Measurements from ENCODE around the gene CACNA2D3.
A peak's percentile ranks its signal among the peaks of the same experiment; 100 is the strongest.

Gene CACNA2D3

GRCh38 chr3:54213907-54214306 is 91.6 kb downstream of the CACNA2D3 start:
- DNase-seq, result no peak

GRCh38 chr3:54214845-54215244 is 92.5 kb downstream of the CACNA2D3 start:
- no peak for DNase-seq

- DNase-seq, result no peak
Observed at GRCh38 chr3:54215521-54215920, 93.2 kb downstream of the CACNA2D3 start.

- no peak for DNase-seq
Observed at GRCh38 chr3:54217828-54218227, 95.5 kb downstream of the CACNA2D3 start.

DNA sequence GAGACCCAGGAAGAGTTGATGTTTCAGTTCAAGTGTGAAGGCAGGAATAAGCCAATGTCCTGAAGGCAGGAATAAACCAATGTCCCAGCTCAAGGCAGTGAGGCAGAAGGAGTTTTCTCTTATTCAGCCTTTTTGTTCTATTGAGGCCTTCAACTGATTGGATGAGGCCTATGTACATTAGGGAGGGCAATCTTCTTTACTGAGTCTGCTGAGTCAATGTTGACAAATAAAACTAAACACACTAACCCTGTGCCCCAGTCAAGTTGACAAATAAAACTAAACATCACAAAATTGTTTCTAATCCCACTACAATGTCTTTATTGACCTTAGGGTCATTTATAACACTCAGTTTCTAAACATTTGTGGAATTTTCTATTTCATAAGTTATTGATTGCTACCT is 100.0 kb downstream of the CACNA2D3 start:
- DNase-seq, result no peak

GRCh38 chr3:54223063-54223462 is 100.7 kb downstream of the CACNA2D3 start:
- no peak for DNase-seq

GRCh38 chr3:54225841-54226528 is 103.6 kb downstream of the CACNA2D3 start:
- no peak for DNase-seq

- DNase-seq, result no peak
Observed at GRCh38 chr3:54228806-54229205, 106.5 kb downstream of the CACNA2D3 start.

- DNase-seq, result no peak
Observed at GRCh38 chr3:54232618-54233017, 110.3 kb downstream of the CACNA2D3 start.

DNA sequence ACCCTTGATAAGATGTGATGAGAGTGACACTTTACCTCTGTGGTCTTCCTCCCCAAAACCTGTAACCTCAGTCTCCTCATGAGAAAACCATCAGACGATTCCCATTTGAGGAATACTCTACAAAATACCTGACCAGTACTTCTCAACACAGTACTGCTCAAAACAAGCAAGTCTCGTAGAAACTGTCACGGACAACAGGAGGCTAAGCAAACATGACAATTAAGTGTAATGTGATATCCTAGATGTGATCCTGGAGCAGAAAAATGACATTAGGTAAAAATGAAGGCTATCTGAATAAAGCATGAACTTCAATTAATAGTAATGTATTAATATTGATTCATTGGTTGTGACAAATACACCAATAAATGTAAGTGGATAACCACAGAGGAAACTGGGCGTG is 113.6 kb downstream of the CACNA2D3 start:
- no peak for DNase-seq

GRCh38 chr3:54237109-54237508 is 114.8 kb downstream of the CACNA2D3 start:
- no peak for DNase-seq

DNA sequence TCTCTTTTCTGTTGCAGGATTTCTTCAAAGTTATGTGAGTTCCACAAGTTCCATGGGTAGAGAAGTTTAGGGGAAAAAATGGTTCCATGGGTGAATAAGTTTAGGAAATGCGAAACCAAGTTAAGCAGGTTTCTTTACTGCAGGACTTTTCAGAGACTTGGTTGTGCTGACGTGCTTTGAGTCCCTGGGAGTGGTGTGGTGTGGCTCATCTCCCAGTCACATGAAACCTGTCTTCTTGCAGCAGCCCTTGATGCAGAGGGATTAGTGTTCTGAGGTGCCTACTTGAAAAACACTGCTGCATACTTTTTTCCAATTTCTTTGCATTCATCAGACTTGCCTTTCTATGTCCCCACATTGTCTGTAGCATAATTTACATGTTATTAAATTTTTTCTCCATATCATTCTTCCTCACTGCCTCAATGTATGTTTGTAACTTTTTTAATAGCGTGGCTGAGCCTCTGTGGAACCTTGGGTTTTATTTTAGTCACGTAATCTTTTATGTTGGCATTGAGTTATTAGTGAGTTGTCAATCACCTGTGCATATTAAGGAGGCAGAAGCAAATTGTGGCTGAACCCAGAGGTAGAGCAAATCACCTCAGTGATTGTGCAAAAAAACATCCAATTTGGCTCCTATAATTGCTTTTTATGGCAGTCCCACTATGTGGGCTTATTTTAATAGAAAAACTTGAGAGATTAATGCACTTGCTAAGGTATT is 115.6 kb downstream of the CACNA2D3 start:
- no peak for DNase-seq

DNA sequence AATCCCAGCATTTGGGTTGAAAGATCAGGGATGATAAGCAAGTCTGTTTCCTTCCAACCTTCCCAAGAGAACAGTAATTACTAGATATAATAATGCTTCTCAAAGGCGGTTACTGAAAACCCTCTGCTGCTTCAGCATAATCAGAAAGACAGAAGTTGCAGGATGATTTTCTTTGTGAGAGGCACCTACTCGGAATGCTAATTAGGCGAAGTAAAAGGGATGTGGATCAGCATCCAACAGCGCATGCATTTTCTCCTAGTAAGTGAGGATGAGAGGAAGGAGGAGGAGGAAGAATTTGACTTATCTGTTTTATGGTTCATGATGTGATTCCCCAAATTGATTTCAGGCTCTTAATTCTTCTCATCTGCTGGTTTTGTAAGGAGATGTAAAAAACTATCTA is 118.0 kb downstream of the CACNA2D3 start:
- DNase-seq, result no peak

- DNase-seq, result peak in 13 of 58 donors; percentile 1 to 22 (median 9)
Observed at GRCh38 chr3:54243056-54243931, 120.9 kb downstream of the CACNA2D3 start.

DNA sequence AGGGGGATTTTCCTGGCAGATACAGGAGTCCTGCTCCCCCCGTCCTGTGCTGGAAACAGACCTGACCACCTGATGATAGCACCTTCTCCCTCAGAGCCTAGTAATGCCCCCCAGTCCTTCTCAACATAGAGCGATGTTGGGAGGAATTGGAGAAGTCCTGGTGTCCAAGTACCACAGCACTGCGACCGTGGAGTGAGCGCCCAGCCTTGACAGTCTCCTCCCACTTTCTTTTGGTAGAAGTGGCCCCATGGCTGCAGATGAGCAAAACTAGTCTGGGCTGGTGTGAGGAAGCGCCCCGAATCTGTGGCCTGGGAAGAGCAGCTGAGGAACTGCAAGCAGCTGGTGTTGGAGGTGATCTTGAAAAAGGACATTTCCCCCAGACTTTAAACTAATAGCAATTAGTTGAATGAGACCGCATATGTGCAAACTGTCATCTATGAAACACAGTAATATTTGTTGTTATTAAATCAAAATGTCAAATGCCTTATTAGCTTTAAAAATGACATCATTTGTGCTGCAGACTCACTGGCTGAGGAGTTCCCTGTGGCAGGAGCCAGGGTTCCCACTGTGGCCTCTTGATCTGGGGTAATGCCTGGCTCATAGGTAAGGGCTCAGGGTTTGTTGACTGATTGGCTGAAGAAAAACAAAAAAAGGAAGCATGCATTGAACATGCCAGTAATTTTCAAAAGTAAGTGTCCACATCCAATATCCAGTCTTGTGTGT is 121.8 kb downstream of the CACNA2D3 start:
- no peak for DNase-seq

GRCh38 chr3:54251705-54252104 is 129.4 kb downstream of the CACNA2D3 start:
- DNase-seq, result no peak

DNA sequence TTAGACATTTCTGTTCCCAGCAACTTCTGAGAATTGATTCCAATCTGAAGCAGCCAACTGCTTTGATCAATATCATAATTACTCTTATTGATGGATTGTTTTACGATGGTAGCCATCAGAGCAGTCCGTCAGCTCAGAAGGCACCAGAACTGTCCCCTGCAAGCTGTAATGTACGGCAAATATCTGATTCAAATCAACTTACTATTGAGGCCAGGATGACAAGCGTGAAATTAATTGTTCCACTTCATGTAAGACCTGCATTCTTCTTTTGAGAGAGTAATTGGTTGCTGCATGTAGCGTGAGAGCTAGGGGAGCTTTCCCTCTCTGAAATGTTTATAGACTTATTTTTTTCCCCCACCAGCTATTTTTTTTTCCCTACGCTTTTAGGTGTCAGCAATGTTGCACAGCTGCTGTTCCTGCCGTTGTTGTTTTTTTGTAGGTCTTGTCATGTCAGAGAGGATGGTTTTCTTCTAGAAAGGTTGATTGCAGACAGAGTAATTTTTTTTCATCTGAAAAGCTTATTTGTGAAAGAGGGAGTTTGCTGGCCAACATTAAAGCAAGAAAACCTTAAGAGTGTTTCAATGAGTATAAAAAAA is 134.9 kb downstream of the CACNA2D3 start:
- DNase-seq, result no peak

- no peak for DNase-seq
Observed at GRCh38 chr3:54259636-54260035, 137.3 kb downstream of the CACNA2D3 start.

GRCh38 chr3:54261141-54261540 is 138.8 kb downstream of the CACNA2D3 start:
- no peak for DNase-seq

- no peak for DNase-seq
Observed at GRCh38 chr3:54262541-54262940, 140.2 kb downstream of the CACNA2D3 start.

DNA sequence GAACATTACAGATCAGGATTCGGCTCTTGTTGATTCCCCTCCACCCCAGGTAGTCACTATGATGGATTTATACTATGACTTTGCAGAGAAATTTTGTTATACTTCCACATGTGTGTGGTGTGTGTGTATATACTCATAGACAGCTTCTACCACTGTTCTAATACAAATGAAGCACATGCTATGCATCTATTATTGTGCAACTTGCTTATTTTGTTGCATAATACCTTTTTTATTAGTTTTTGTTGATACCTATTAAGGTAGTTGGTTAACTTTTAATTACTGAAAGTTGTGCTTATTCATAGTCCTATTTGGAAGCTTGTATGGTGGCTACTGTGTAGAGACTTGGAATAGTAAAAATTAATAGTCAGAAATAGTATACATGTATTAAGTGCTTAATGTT is 140.6 kb downstream of the CACNA2D3 start:
- DNase-seq, result no peak
